NAMALWA (cell line): ENCODE results near the gene NNT.
"Not testable (repeated sequence)": the region's sequence is repeated elsewhere in the genome, so short reads cannot be mapped to it uniquely, and the experiment has no call there.

ENCODE experiments used
- DNase-seq: peaks from one replicate; pipeline ENCODE4 v3.0.0-alpha.2; 2015; ENCODE audit warnings: low spot score

NNT gene

GRCh38 chr5:43667379-43667778 is 64.4 kb downstream of the NNT start:
- DNase-seq = not testable (repeated sequence)

DNA sequence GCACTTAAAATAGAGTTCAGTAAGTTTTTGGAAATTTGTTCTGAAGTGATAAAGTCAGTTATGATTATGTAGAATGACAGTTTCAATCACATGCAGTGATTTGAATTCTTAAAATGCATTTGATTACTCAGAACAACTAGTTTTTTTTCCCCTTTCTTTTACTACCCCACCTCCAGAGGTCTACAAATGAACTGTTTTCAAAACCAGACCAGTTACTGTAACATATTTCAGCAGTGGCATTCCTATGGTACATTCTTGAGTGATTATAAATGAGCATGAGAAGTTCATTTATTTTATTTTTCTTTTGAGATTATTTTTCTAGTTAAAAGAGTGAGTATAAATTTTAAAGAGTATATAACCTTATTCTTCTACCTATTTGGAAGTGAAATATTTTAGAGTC is 71.6 kb downstream of the NNT start:
- DNase-seq = no peak

- DNase-seq = no peak
Measured at GRCh38 chr5:43675357-43675756, 72.4 kb downstream of the NNT start.

DNA sequence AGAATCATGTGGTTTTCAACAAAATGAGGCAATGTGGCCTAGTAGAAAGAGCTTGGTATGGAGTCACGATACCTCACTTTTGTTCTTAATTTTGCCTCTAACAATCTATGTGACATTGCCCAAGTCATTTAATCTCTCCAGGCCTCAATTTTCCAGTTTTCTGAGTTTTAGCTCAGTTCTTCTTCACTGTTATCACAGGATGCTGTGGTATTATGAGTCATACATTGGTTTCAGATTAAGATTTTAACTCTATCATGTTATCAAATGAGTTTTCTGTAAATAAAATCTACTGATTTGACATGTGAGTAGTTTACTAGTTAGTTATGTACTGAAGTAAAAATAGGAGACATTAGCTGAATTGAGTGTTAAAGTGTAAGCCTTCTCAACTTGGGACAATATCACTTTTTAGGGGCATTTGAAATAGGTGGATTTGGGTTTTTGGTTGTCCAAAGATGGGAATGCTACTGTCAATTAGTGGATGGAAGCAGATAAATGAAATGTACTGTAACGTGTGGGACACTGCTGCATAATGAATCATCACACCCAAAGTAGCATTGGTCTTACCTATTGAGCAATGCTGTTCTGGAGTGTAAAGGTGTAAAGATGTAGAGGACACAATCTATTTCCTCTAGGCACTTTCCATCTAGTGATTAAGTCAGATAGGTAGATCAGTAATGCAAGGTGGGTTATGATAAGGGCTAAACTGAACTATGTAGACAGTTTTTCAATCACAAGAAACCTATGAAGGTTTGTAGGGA is 73.3 kb downstream of the NNT start:
- no peak for DNase-seq

DNA sequence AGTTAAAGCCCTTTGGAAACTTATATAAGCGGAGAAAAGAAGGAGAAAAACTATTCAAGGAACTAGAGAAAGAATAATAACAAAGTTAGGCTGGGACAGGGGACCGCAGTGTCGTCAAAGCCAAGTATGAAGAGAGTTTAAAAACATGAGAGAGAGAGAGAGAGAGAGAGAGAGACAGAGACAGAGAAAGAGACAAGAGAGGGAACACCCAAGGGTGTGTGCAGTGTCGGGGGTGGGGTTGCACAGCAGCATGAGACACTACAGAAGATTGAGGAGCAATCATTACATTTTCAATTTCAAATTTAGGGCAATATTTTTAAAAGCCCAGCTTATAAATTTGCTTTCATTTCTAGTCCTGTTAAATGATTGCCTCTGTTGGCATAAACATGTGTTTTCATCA is 74.3 kb downstream of the NNT start:
- no peak for DNase-seq

DNA sequence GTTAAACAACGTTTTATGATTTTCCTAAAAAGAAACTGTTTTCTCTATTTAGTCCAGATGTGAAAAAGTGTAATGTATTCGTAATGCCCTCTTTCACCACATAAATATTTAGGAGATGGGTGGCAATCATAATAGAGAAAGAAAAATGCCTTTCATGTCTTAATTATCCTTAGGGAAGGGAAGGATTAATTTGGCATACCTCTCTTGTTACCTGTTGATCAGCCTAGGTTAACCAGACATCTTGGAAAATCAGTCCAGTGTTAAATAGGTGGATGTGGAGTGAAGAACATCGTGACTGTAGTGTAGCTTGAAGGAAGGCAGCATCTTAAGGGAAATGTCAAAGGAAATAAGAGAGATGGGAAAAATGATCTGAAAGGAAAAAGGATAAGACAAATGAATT is 76.2 kb downstream of the NNT start:
- no peak for DNase-seq

GRCh38 chr5:43680286-43680685 is 77.3 kb downstream of the NNT start:
- no peak for DNase-seq

GRCh38 chr5:43683884-43684471 is 81.0 kb downstream of the NNT start:
- no peak for DNase-seq

DNA sequence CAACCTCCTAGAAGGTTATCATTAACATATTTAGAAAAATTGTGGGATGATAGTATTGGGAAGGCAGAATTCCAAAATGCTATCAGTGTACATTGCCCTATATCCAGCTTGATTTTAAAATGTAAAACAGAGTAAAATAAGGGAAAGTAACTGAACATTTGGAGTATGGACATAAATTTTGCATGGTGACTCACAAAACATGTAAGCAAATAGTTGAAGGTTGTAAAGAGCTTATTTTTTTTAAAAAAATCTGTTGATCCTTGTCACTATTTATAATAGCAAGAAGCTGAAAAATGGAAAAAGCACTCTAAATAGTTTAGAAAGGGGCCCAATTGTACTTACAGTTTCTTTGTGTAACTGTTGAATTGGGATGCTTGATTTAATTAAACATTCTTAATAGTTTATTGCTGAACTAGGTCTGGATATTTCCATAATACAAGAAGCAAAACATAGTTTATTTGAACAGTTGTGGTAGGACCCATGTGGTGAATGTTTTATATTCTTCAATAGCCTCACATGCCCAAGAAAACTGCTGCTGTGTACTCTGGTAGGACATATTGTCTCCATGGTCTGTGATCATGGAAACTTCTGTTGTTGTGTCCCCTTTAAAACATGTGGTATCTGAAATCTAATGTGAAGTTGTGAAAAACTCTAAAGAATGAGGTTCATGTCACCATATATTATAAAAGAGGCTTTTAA is 82.4 kb downstream of the NNT start:
- no peak for DNase-seq

DNA sequence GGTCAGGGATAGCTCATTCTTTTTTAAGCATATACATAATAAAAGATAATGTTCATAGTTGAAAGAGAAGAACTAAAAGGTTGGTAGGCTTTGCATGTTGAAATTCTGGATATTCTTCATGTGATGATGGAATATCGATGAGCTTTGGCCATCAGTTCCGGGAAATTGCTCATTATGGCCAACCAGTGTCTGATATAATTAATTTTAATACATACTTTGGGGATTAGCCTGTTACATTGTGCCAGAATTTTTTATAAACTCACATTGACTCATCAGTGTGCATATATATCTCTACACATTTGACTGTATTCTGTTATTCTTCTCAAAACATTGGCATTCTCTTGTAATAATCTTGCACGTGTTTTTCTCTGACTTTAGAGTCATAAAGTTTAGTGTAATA is 84.3 kb downstream of the NNT start:
- no peak for DNase-seq

- no peak for DNase-seq
Measured at GRCh38 chr5:43691275-43691674, 88.3 kb downstream of the NNT start.

DNA sequence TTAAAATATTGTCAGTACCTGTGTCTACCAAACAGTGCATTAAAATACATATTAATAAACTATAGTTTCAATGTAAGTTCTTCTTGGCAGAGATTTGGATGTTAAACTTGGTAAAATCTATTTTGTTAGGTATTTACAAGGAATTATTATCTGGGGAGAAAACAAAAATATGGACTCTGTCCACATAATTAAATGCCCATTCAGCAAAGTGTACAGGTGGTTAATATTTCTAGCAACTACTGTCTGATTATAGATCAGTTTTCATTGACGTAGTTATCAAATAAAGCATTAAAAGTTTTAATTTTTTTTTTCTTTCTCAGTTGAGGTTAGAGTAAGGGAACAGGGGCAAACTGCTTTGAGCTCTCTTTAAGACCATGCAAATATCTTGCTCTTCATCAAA is 88.9 kb downstream of the NNT start:
- DNase-seq = no peak

GRCh38 chr5:43693411-43693810 is 90.4 kb downstream of the NNT start:
- DNase-seq = no peak

- DNase-seq = no peak
Measured at GRCh38 chr5:43694027-43694426, 91.0 kb downstream of the NNT start.

DNA sequence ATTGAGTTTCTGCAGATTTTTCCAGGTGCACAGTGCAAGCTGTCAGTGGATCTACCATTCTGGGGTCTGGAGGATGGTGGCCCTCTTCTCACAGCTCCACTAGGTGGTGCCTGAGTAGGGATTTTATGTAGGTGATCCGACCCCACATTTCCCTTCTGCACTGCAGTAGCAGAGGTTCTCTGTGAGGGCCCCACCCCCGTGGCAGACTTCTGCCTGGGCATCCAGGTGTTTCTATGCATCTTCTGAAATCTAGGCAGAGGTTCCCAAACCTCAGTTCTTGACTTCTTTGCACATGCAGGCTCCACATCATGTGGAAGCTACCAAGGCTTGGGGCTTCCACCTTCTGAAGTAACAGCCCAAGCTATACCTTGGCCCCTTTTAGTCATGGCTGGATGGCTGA is 93.5 kb downstream of the NNT start:
- not testable (repeated sequence) for DNase-seq

- DNase-seq = no peak
Measured at GRCh38 chr5:43699910-43700309, 96.9 kb downstream of the NNT start.

DNA sequence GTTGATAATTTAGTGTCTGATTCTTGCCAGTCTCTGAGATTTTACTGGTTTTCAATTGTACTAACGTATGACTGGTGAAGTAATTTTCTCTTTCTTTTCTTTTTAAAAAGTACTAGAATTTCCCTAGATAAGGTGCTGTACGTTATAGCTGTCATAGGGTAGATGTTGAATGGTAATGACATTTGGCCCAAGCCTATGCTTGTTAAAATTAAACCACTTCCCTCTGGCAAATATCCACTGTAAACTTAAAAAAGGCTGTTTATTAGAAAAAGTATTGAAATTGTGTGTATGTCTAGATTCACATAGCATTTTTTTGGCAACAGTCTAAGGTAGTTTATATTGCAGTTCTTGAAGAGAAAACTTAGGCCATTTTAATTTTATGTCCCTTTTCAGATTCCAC is 97.6 kb downstream of the NNT start:
- no peak for DNase-seq

- no peak for DNase-seq
Measured at GRCh38 chr5:43701227-43701626, 98.2 kb downstream of the NNT start.

- DNase-seq = no peak
Measured at GRCh38 chr5:43702293-43702692, 99.3 kb downstream of the NNT start.

GRCh38 chr5:43702815-43703214 is 99.8 kb downstream of the NNT start:
- DNase-seq = no peak

GRCh38 chr5:43704243-43704642 is 101.3 kb downstream of the NNT start:
- no peak for DNase-seq

DNA sequence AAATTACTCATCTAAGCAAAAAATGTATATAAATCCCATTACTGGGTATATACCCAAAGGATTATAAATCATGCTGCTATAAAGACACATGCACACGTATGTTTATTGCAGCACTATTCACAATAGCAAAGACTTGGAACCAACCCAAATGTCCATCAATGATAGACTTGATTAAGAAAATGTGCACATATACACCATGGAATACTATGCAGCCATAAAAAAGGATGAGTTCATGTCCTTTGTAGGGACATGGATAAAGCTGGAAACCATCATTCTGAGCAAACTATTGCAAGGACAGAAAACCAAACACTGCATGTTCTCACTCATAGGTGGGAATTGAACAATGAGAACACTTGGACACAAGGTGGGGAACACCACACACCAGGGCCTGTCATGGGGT is 103.6 kb downstream of the NNT start:
- DNase-seq = not testable (repeated sequence)

GRCh38 chr5:43711496-43711895 is 108.5 kb downstream of the NNT start:
- no peak for DNase-seq
